AG04450 (cell line): Measurements from ENCODE around the gene BPIFA3. TPM values are rescaled to one million over a fixed set of nuclear protein-coding genes. Genes with fewer than 3 reads are reported as not detected.

ENCODE experiments used
- CTCF ChIA-PET: fragments of 300-600, 350-600 bp; formaldehyde crosslinking; extraction: SDS; loops from one replicate; lab custom pipeline; 2022; ENCODE audit warnings: antibody characterized with exemption, inconsistent platforms; lab: Charles Lee
- POLR2A ChIA-PET: fragments of 350-600 bp; formaldehyde crosslinking; extraction: SDS; loops from one replicate; lab custom pipeline; 2021; ENCODE audit warnings: antibody characterized with exemption, inconsistent platforms; lab: Yijun Ruan, JAX
- DNase-seq: peaks from one replicate; pipeline ENCODE4 v3.0.0-alpha.2; 2011; ENCODE audit warnings: low read depth, low spot score
- H3K27ac ChIP-seq: one replicate; pipeline ENCODE4 v1.5.1; 2012; ENCODE audit warnings: low read depth, low read length, control low read depth
- H3K27me3 ChIP-seq: one replicate; pipeline ENCODE4 v1.6.0; 2012; ENCODE audit warnings: low read length; ENCODE audit not compliant: control insufficient read depth, insufficient read depth
- H3K4me3 ChIP-seq: 2 replicates; pipeline ENCODE4 v1.5.1; 2011; ENCODE audit warnings: mild to moderate bottlenecking, low read depth, low read length, control low read depth
- H3K9me3 ChIP-seq: 2 replicates; pipeline ENCODE4 v1.5.1; 2012; ENCODE audit warnings: low read length; ENCODE audit not compliant: control insufficient read depth, insufficient read depth
- polyA plus RNA-seq: library from polyadenylated mRNA; depleted of rRNA; stranded (reverse); fragments of >200 nt; gene quantifications from 2 replicates; pipeline ENCODE4 v1.2.3, GENCODE V29; 2011
- TF ChIP-seq, protein P1 (sequence below): IDR thresholded peaks from 2 replicates; pipeline ENCODE4 v1.5.1; 2011; ENCODE audit warnings: low read depth, low read length, control low read depth, inconsistent platforms

Gene BPIFA3
- polyA plus RNA-seq, 1 experiment = not detected

DNA sequence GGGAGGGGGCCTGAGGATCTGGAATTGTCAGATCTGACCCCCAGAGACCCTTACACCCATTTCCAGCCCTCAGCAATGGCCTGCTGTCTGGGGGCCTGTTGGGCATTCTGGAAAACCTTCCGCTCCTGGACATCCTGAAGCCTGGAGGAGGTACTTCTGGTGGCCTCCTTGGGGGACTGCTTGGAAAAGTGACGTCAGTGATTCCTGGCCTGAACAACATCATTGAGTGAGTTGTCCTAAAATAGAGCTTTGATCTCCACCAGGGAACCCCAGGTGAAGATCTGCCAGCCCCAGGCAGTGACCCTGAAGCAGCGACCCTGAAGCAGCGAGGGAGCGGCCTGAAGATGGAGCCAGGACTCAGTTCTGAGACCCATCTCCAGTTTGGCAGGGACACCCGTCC, 20.8 kb downstream of the BPIFA3 start:
- Histone ChIP-seq H3K4me3 (no peak overlapping the region), H3K27me3 (peaks cover 2% of the 10 kb centered on the region), H3K9me3 (no peaks in the 10 kb centered on the region), H3K27ac (no peak overlapping the region)
- ChIA-PET CTCF (no interaction called here), POLR2A (no interaction called here)
- no peak for DNase-seq
- TF ChIP-seq, protein P1, sequence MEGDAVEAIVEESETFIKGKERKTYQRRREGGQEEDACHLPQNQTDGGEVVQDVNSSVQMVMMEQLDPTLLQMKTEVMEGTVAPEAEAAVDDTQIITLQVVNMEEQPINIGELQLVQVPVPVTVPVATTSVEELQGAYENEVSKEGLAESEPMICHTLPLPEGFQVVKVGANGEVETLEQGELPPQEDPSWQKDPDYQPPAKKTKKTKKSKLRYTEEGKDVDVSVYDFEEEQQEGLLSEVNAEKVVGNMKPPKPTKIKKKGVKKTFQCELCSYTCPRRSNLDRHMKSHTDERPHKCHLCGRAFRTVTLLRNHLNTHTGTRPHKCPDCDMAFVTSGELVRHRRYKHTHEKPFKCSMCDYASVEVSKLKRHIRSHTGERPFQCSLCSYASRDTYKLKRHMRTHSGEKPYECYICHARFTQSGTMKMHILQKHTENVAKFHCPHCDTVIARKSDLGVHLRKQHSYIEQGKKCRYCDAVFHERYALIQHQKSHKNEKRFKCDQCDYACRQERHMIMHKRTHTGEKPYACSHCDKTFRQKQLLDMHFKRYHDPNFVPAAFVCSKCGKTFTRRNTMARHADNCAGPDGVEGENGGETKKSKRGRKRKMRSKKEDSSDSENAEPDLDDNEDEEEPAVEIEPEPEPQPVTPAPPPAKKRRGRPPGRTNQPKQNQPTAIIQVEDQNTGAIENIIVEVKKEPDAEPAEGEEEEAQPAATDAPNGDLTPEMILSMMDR = no peak

DNA sequence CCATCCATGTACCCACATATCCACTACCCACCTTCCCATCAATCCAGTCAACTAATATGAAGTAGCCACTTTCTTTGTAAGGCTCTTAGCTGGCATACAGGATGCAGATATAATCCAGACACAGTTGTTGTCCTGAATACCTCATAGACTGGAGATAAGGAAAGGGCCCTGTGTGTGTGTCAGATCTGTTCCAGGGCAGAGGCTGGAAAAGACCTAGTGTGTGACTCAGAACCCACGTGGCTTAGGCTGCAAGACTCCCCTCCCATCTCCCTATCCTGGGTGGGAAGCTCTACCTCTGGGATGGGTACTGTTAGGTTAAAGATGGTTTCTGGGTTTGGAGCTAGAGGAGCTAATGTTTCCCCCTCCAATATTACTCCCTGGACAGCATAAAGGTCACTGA, 22.3 kb downstream of the BPIFA3 start:
- ChIA-PET CTCF (no interaction called here), POLR2A (no interaction called here)
- DNase-seq = no peak
- H3K27me3 ChIP-seq = peaks cover 2% of the 10 kb centered on the region
- no peak overlapping the region for H3K4me3 ChIP-seq
- H3K9me3 ChIP-seq = no peaks in the 10 kb centered on the region
- TF ChIP-seq, protein P1 = no peak
- no peak overlapping the region for H3K27ac ChIP-seq

DNA sequence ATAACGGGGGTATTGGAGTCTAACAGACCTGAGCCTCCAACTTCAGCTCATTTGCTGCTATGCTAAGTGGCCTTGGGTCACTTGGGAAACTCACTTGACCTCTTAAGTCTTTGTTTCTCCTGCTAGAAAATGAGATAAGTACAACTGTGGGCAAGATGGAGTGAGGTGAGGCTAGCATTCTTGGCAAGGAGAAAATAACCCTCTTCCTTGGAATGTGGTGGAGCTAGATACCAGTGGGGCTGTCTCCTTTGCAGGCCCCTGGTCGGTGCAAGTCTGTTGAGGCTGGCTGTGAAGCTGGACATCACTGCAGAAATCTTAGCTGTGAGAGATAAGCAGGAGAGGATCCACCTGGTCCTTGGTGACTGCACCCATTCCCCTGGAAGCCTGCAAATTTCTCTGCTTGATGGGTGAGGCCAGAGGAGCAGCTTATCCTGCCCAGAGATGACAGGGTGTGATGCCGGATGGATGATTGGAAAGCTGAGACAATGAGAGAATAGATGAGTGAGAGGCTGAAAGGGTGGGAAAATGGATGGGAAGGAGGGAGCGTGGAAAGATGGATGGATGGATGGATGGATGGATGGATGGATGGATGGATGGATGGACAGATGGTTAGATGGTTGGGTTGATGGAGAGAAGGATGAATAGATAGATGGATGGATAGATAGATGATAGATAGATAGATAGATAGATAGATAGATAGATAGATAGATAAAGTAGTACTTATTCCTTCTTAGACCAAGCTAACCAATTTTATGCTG, 23.0 kb downstream of the BPIFA3 start:
- Histone ChIP-seq H3K9me3 (no peaks in the 10 kb centered on the region), H3K27ac (no peak overlapping the region), H3K27me3 (peaks cover 2% of the 10 kb centered on the region), H3K4me3 (no peak overlapping the region)
- TF ChIP-seq, protein P1 = no peak
- no peak for DNase-seq
- CTCF ChIA-PET = no interaction called here
- POLR2A ChIA-PET = no interaction called here

DNA sequence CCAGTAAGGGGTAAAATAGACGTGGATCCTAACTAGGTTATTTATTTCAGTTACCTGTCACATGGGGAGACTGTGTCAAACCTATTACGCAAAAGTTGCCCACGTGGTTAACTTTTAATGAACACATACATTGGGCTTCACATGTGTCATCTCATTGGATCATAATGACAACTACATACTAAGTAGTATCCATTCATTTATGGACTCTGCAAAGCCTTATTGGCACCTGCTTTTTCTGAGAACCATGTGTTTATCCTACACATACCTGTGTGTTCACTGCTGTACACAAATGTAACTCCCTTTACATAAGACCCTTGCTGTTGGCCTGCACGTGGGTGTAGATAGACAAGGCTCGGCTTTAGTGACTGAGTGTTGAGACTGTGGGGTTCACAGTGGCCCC, 23.8 kb downstream of the BPIFA3 start:
- TF ChIP-seq, protein P1 = no peak
- Histone ChIP-seq H3K27ac (no peak overlapping the region), H3K9me3 (no peaks in the 10 kb centered on the region), H3K27me3 (peaks cover 2% of the 10 kb centered on the region), H3K4me3 (no peak overlapping the region)
- no peak for DNase-seq
- ChIA-PET POLR2A (no interaction called here), CTCF (no interaction called here)

DNA sequence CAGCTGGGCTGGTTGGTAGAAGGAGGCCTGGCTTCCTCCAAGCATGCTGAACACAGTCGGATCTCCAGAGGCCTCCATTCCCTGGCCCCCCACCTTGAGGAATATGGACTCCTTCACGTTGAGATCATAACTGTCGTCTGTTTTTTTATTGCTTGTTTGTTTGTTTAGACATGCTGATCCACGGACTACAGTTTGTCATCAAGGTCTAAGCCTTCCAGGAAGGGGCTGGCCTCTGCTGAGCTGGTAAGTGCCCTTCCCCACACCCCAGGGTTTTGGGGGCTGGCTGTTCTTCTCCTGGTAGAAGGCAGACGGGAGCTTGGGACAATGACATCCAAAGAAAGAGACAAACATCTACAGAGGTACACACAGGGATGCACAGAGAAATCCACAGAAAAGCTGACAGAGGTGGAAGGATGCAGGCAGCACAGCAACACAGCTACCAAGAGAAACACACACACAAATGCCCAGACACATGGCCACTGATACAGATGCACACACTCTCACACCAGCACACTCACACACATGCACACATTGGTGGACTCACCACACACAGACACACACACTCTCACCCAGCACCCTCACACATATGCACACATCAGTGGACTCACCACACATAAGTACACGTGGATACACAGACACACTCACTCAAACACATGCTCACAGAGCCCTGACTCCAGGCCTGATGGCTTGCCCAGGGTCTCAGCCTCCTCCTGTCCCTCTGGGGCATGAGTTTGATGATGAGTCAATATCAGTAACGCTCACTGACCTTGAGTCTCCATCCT, 25.4 kb downstream of the BPIFA3 start:
- POLR2A ChIA-PET = no interaction called here
- CTCF ChIA-PET = no interaction called here

More for the DNA sequence above, 25.4 kb downstream of the BPIFA3 start:
- Histone ChIP-seq H3K27me3 (peaks cover 2% of the 10 kb centered on the region), H3K27ac (no peak overlapping the region), H3K4me3 (no peak overlapping the region), H3K9me3 (no peaks in the 10 kb centered on the region)
- no peak for DNase-seq
- TF ChIP-seq, protein P1 = no peak
